ENCODE measurements around the gene HOXD11.

The HOXD11 gene

GRCh38 chr2:176079831-176080539 lies 27.1 kb upstream of the HOXD11 start:
- TF ChIP-seq FOXP2 (optimal IDR thresholded peaks at IDR 0.05; ENCODE audit: control extremely low read depth, extremely low read length, insufficient read depth) (no peak), POLR2AphosphoS5 (IDR thresholded peaks at IDR 0.05; ENCODE audit: borderline replicate concordance, low read depth, low read length) (0 out of 2 replicates have a peak, but pooled peaks have one; percentile 10), EZH2 (IDR thresholded peaks at IDR 0.05) (no peak)
- Histone ChIP-seq H3K9ac (ENCODE audit: insufficient read length) (no peak overlapping the region), H3K27ac (no peak overlapping the region), H3K9me3 (ENCODE audit: low read depth, low read length) (no peaks in the 10 kb centered on the region), H3K36me3 (ENCODE audit: insufficient read depth, low read length) (peaks cover 11% of the 10 kb centered on the region; the same call in 1 of the 2 replicates), H3K4me3 (no peak overlapping the region)
- no peak for DNase-seq (ENCODE audit: low read depth, low spot score)

GRCh38 chr2:176080540-176081375 lies 26.3 kb upstream of the HOXD11 start:
- TF ChIP-seq FOXP2 (optimal IDR thresholded peaks at IDR 0.05; ENCODE audit: control extremely low read depth, extremely low read length, insufficient read depth): no peak
- TF ChIP-seq POLR2AphosphoS5 (IDR thresholded peaks at IDR 0.05; ENCODE audit: borderline replicate concordance, low read depth, low read length): peak; percentile 48; the same call in 1 of the 2 replicates
- no peak for TF ChIP-seq EZH2 (IDR thresholded peaks at IDR 0.05)
- Histone ChIP-seq H3K27ac (no peak overlapping the region), H3K9ac (ENCODE audit: insufficient read length) (no peak overlapping the region), H3K9me3 (ENCODE audit: low read depth, low read length) (no peaks in the 10 kb centered on the region), H3K36me3 (ENCODE audit: insufficient read depth, low read length) (peaks cover 11% of the 10 kb centered on the region; the same call in 1 of the 2 replicates), H3K4me3 (peak overlapping the region; percentile 83; the same call in 1 of the 2 replicates)
- no peak for DNase-seq (ENCODE audit: low read depth, low spot score)

DNA sequence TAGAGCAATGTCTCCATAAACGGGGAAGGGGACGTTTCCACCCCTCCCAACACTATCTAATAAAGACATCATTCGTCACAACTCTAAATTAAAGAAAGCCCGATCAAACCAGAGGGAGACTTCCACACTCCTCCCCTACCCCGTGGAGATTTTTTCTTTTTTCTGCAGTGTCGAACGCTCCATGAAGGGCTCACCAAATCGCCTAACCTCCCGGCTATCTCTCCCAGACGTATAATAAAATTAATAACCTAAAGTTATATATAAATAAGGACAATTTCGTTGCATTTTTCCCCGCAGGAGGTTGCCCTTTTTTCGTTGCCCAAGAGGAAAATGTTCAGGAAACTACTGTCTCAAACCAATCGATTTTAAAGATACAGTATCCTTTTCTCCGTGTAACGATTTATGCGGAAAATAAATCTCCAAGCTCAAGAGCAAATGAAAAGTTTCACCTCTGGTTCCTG lies 25.7 kb upstream of the HOXD11 start:
- peaks cover 11% of the 10 kb centered on the region; the same call in 1 of the 2 replicates for H3K36me3 ChIP-seq (ENCODE audit: insufficient read depth, low read length)
- no peaks in the 10 kb centered on the region for H3K9me3 ChIP-seq (ENCODE audit: low read depth, low read length)
- no peak for TF ChIP-seq EZH2 (IDR thresholded peaks at IDR 0.05)
- no peak for TF ChIP-seq POLR2AphosphoS5 (IDR thresholded peaks at IDR 0.05; ENCODE audit: borderline replicate concordance, low read depth, low read length)
- no peak for TF ChIP-seq FOXP2 (optimal IDR thresholded peaks at IDR 0.05; ENCODE audit: control extremely low read depth, extremely low read length, insufficient read depth)
- H3K9ac ChIP-seq (ENCODE audit: insufficient read length): peak overlapping the region; percentile 73
- H3K27ac ChIP-seq: no peak overlapping the region
- peak overlapping the region; percentile 83 for H3K4me3 ChIP-seq
- DNase-seq (ENCODE audit: low read depth, low spot score): no peak

- Histone ChIP-seq H3K9ac (ENCODE audit: insufficient read length) (peak overlapping the region; percentile 73), H3K4me3 (peak overlapping the region; percentile 83), H3K9me3 (ENCODE audit: low read depth, low read length) (no peaks in the 10 kb centered on the region), H3K27ac (no peak overlapping the region), H3K36me3 (ENCODE audit: insufficient read depth, low read length) (peaks cover 11% of the 10 kb centered on the region; the same call in 1 of the 2 replicates)
- TF ChIP-seq POLR2AphosphoS5 (IDR thresholded peaks at IDR 0.05; ENCODE audit: borderline replicate concordance, low read depth, low read length) (no peak; the same call in 1 of the 2 replicates), EZH2 (IDR thresholded peaks at IDR 0.05) (no peak), FOXP2 (optimal IDR thresholded peaks at IDR 0.05; ENCODE audit: control extremely low read depth, extremely low read length, insufficient read depth) (no peak)
- no peak for DNase-seq (ENCODE audit: low read depth, low spot score)
Observed at GRCh38 chr2:176081837-176082524, 25.1 kb upstream of the HOXD11 start.

- peak overlapping the region; percentile 73 for H3K9ac ChIP-seq (ENCODE audit: insufficient read length)
- H3K27ac ChIP-seq: 0 out of 2 replicates have a peak overlapping the region, but pooled peaks have one; percentile 28
- H3K4me3 ChIP-seq: peak overlapping the region; percentile 83
- H3K36me3 ChIP-seq (ENCODE audit: insufficient read depth, low read length): peaks cover 11% of the 10 kb centered on the region; the same call in 1 of the 2 replicates
- no peaks in the 10 kb centered on the region for H3K9me3 ChIP-seq (ENCODE audit: low read depth, low read length)
- TF ChIP-seq FOXP2 (optimal IDR thresholded peaks at IDR 0.05; ENCODE audit: control extremely low read depth, extremely low read length, insufficient read depth) (no peak), POLR2AphosphoS5 (IDR thresholded peaks at IDR 0.05; ENCODE audit: borderline replicate concordance, low read depth, low read length) (no peak), EZH2 (IDR thresholded peaks at IDR 0.05) (no peak)
- DNase-seq (ENCODE audit: low read depth, low spot score): no peak
Observed at GRCh38 chr2:176082525-176082823, 24.6 kb upstream of the HOXD11 start.

- Histone ChIP-seq H3K4me3 (peak overlapping the region; percentile 83), H3K27ac (0 out of 2 replicates have a peak overlapping the region, but pooled peaks have one; percentile 28), H3K36me3 (ENCODE audit: insufficient read depth, low read length) (peaks cover 11% of the 10 kb centered on the region; the same call in 1 of the 2 replicates), H3K9me3 (ENCODE audit: low read depth, low read length) (no peaks in the 10 kb centered on the region), H3K9ac (ENCODE audit: insufficient read length) (peak overlapping the region; percentile 73)
- DNase-seq (ENCODE audit: low read depth, low spot score): no peak
- TF ChIP-seq POLR2AphosphoS5 (IDR thresholded peaks at IDR 0.05; ENCODE audit: borderline replicate concordance, low read depth, low read length) (no peak), EZH2 (IDR thresholded peaks at IDR 0.05) (no peak), FOXP2 (optimal IDR thresholded peaks at IDR 0.05; ENCODE audit: control extremely low read depth, extremely low read length, insufficient read depth) (no peak)
Observed at GRCh38 chr2:176082824-176083751, 24.0 kb upstream of the HOXD11 start.

DNA sequence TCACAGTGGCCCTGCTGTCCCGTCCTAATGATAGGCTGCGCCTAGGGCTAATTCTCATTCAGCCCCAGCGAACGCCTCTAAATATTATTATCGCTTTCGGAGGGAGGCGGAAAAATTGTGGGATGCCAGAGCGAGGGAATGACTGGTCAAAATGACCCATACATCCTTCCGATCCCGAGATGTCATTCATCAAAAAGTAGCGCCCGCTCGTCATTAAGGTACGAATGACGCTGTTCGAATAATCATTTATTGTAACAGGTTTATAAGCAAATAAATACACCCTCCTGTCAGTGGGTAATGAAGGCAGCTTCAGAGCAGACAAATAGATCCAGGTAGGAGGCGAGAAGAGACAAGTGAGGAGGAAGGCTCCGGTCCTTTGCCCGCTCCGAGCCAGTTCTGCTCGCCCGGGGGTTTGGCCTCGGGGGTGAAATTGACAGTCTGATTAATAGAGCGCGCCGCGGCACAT lies 23.3 kb upstream of the HOXD11 start, which contains the start of gene EVX2:
EVX2 (minus strand) TSS at position 167 of the 466 bp plus-strand sequence. CDS start 186 bp downstream, outside the sequence.
- Histone ChIP-seq H3K4me3 (peak within 1 kb of the TSS; percentile 83), H3K9ac (ENCODE audit: insufficient read length) (peak within 1 kb of the TSS; percentile 79), H3K9me3 (ENCODE audit: low read depth, low read length) (no peaks in the 10 kb centered on the region), H3K27ac (peak within 1 kb of the TSS; percentile 76), H3K36me3 (ENCODE audit: insufficient read depth, low read length) (peaks cover 11% of the 10 kb centered on the region; the same call in 1 of the 2 replicates)
- TF ChIP-seq POLR2AphosphoS5 (IDR thresholded peaks at IDR 0.05; ENCODE audit: borderline replicate concordance, low read depth, low read length) (no peak), FOXP2 (optimal IDR thresholded peaks at IDR 0.05; ENCODE audit: control extremely low read depth, extremely low read length, insufficient read depth) (no peak), EZH2 (IDR thresholded peaks at IDR 0.05) (no peak)
- DNase-seq (ENCODE audit: low read depth, low spot score): no peak
